Sigmoid colon (tissue), 7 donors: ENCODE measurements around the gene NPHP4. TPM values are rescaled to one million over a fixed set of nuclear protein-coding genes. Genes with fewer than 3 reads are reported as not detected.

Experiments
- DNase-seq: peaks from one replicate; pipeline ENCODE4 v3.0.0-alpha.2; 2019
- H3K27ac ChIP-seq, 4 donors: fragments of 200-600 bp; sonication (generic); one replicate each; pipeline ENCODE4 v1.5.1; 2016 to 2019; ENCODE audit warnings: mild to moderate bottlenecking in 1 of 4
- H3K27me3 ChIP-seq, 3 donors: fragments of 200-600 bp; sonication (generic); one replicate each; pipeline ENCODE4 v1.5.1; 2019; ENCODE audit warnings: mild to moderate bottlenecking in 1 of 3
- H3K36me3 ChIP-seq, 4 donors: fragments of 200-600 bp; sonication (generic); one replicate each; pipeline ENCODE4 v1.5.1; 2016 to 2019
- H3K4me1 ChIP-seq, 4 donors: fragments of 200-600 bp; sonication (generic); one replicate each; pipeline ENCODE4 v1.5.1; 2017 to 2019
- H3K4me3 ChIP-seq, 4 donors: fragments of 200-600 bp; sonication (generic); one replicate each; pipeline ENCODE4 v1.5.1; 2017 to 2019; ENCODE audit warnings: mild to moderate bottlenecking in 2 of 4, moderate library complexity in 1 of 4
- H3K9me3 ChIP-seq, 4 donors: fragments of 200-600 bp in 3 of 4; sonication (generic) in 3 of 4; one replicate each; pipeline versions ENCODE4 v1.5.1 to v1.6.1; 2013 to 2019
- CTCF ChIP-seq, 4 experiments: fragments of 450-650 bp in 3 of 4; fragments of 200-600 bp in 1 of 4; IDR thresholded peaks; one replicate each; pipeline ENCODE4 v1.5.1; 2016 to 2019; ENCODE audit warnings: antibody characterized with exemption in 4 of 4, mild to moderate bottlenecking in 3 of 4, moderate library complexity in 2 of 4
- EP300 ChIP-seq, 4 donors: sonication (generic); formaldehyde crosslinking; IDR thresholded peaks; one replicate each; pipeline ENCODE4 v1.6.1; 2017; ENCODE audit warnings: antibody characterized with exemption in 4 of 4
- POLR2A ChIP-seq, 2 donors: fragments of 450-650 bp; IDR thresholded peaks; one replicate each; pipeline ENCODE4 v1.6.1; 2016; ENCODE audit warnings: antibody characterized with exemption in 2 of 2, mild to moderate bottlenecking in 2 of 2, moderate library complexity in 2 of 2
- POLR2AphosphoS5 ChIP-seq, 4 donors: sonication (generic); formaldehyde crosslinking; IDR thresholded peaks; one replicate each; pipeline ENCODE4 v1.6.1; 2017; ENCODE audit warnings: antibody characterized with exemption in 4 of 4
- WGBS, 2 donors: extraction: QIAGEN DNeasy Blood & Tissue Kit; methylation state at CpG; one replicate each; pipeline ENCODE4 v1.1.7; 2013; 5-methylcytosine and 5-hydroxymethylcytosine counted together
- intact Hi-C: fragments of 100-400 bp; cut with DNase I; formaldehyde crosslinking; loops from one replicate; pipeline ENCODE4 v1.15.1; 2023
- polyA plus RNA-seq, 3 donors: library from polyadenylated mRNA; stranded (reverse); fragments of 200-250 nt; gene quantifications; one replicate each; pipeline ENCODE4 v1.2.3, GENCODE V29; 2013
- total RNA-seq, 4 donors: library from RNA; depleted of rRNA; stranded (reverse); fragments of >200 nt; gene quantifications; one replicate each; pipeline ENCODE4 v1.1.0, GENCODE V29; 2016
- donor health status: healthy with polysubstance abuse.
- donor health status: Bipolar disorder and iron deficiency.
- donor health status: healthy.

The NPHP4 gene
- total and polyA plus RNA-seq, 7 donors = 0.60 to 12.2 (median 5.7) TPM

GRCh38 chr1:5954964-5955363 lies 37.3 kb downstream of the NPHP4 start:
- Histone ChIP-seq H3K27me3 (no peaks in the 10 kb centered on the region), H3K4me1 (no peaks in the 10 kb centered on the region), H3K36me3 (peaks cover 0 to 64% (median 2%) of the 10 kb centered on the region in 4 donors), H3K27ac (no peak overlapping the region), H3K9me3 (no peaks in the 10 kb centered on the region), H3K4me3 (no peak overlapping the region)
- TF ChIP-seq CTCF (IDR thresholded peaks at IDR 0.05) = no peak
- TF ChIP-seq POLR2A (IDR thresholded peaks at IDR 0.05) = no peak
- no peak for TF ChIP-seq POLR2AphosphoS5 (IDR thresholded peaks at IDR 0.05)
- no peak for TF ChIP-seq EP300 (IDR thresholded peaks at IDR 0.05)
- DNase-seq = no peak
- intact Hi-C loops = no loop called here
- 49 to 82% methylated on average over 5 of the region's 5 CpGs for WGBS, 2 donors

- TF ChIP-seq POLR2AphosphoS5 (IDR thresholded peaks at IDR 0.05) (no peak), EP300 (IDR thresholded peaks at IDR 0.05) (no peak), CTCF (IDR thresholded peaks at IDR 0.05) (no peak)
- no peak for DNase-seq
- 97% methylated on average over 11 of the region's 11 CpGs for WGBS, 2 donors
- intact Hi-C loops = no loop called here
- Histone ChIP-seq H3K36me3 (peaks cover 0 to 53% (median 2%) of the 10 kb centered on the region in 4 donors), H3K4me3 (no peak overlapping the region), H3K27me3 (no peaks in the 10 kb centered on the region), H3K9me3 (no peaks in the 10 kb centered on the region), H3K4me1 (no peaks in the 10 kb centered on the region), H3K27ac (no peak overlapping the region)
These were observed 38.8 kb downstream of the NPHP4 start for GRCh38 chr1:5953386-5953785.

- Histone ChIP-seq H3K4me3 (no peak overlapping the region), H3K27ac (no peak overlapping the region), H3K4me1 (no peaks in the 10 kb centered on the region), H3K36me3 (peaks cover 0 to 61% (median 7%) of the 10 kb centered on the region in 4 donors), H3K27me3 (no peaks in the 10 kb centered on the region), H3K9me3 (no peaks in the 10 kb centered on the region)
- intact Hi-C loops = no loop called here
- no peak for DNase-seq
- TF ChIP-seq POLR2A (IDR thresholded peaks at IDR 0.05) (no peak), CTCF (IDR thresholded peaks at IDR 0.05) (no peak), POLR2AphosphoS5 (IDR thresholded peaks at IDR 0.05) (no peak), EP300 (IDR thresholded peaks at IDR 0.05) (no peak)
- WGBS, 2 donors = 96% methylated on average over 19 of the region's 19 CpGs
These were observed 40.3 kb downstream of the NPHP4 start for GRCh38 chr1:5951846-5952410.

GRCh38 chr1:5950994-5951785 lies 41.0 kb downstream of the NPHP4 start:
- WGBS, 2 donors = 93 to 96% methylated on average over 24 of the region's 24 CpGs
- Histone ChIP-seq H3K27me3 (no peaks in the 10 kb centered on the region), H3K4me1 (no peaks in the 10 kb centered on the region), H3K4me3 (no peak overlapping the region), H3K27ac (no peak overlapping the region), H3K36me3 (peaks cover 0 to 65% (median 13%) of the 10 kb centered on the region in 4 donors), H3K9me3 (no peaks in the 10 kb centered on the region)
- DNase-seq = no peak
- intact Hi-C loops = no loop called here
- TF ChIP-seq EP300 (IDR thresholded peaks at IDR 0.05) (no peak), POLR2A (IDR thresholded peaks at IDR 0.05) (no peak), POLR2AphosphoS5 (IDR thresholded peaks at IDR 0.05) (no peak), CTCF (IDR thresholded peaks at IDR 0.05) (no peak)
